ENCODE measurements around the gene SSTR4. TPM values are rescaled to one million over a fixed set of nuclear protein-coding genes. Genes with fewer than 3 reads are reported as not detected.

Gene SSTR4
- total and polyA plus RNA-seq, 2 donors: not detected

GRCh38 chr20:23084845-23085365, 49.8 kb downstream of the SSTR4 start:
- Histone ChIP-seq H3K4me3 (ENCODE audit: low read length in 2 of 2) (peak overlapping the region in 1 of 2 donors; percentile 47), H3K36me3 (ENCODE audit: control insufficient read depth in 2 of 2, insufficient read depth in 2 of 2, low read length in 1 of 2) (peaks cover 0 to 4% of the 10 kb centered on the region in 2 donors), H3K4me1 (ENCODE audit: control insufficient read depth in 2 of 2, insufficient read depth in 2 of 2, low read length in 2 of 2) (peaks cover 8 to 64% of the 10 kb centered on the region in 2 donors), H3K27me3 (ENCODE audit: control insufficient read depth in 2 of 2, insufficient read depth in 1 of 2, low read length in 1 of 2) (no peaks in the 10 kb centered on the region), H3K27ac (ENCODE audit: low read depth in 1 of 2, low read length in 1 of 2) (no peak overlapping the region), H3K9me3 (ENCODE audit: control insufficient read depth in 2 of 2, insufficient read depth in 1 of 2, low read length in 1 of 2) (peaks cover 0 to 1% of the 10 kb centered on the region in 2 donors)
- 95% methylated on average over 24 of the region's 24 CpGs for WGBS
- peak in 1 of 9 donors; percentile 8 for DNase-seq (ENCODE audit: low read depth in 6 of 9, low spot score in 9 of 9)

GRCh38 chr20:23085436-23086055, 50.4 kb downstream of the SSTR4 start:
- H3K36me3 ChIP-seq (ENCODE audit: control insufficient read depth in 2 of 2, insufficient read depth in 2 of 2, low read length in 1 of 2): peaks cover 0 to 4% of the 10 kb centered on the region in 2 donors
- H3K27me3 ChIP-seq (ENCODE audit: control insufficient read depth in 2 of 2, insufficient read depth in 1 of 2, low read length in 1 of 2): no peaks in the 10 kb centered on the region
- peak in 5 of 9 donors; percentile 26 to 63 (median 34) for DNase-seq (ENCODE audit: low read depth in 6 of 9, low spot score in 9 of 9)
- no peaks in the 10 kb centered on the region for H3K9me3 ChIP-seq (ENCODE audit: control insufficient read depth in 2 of 2, insufficient read depth in 1 of 2, low read length in 1 of 2)
- 80% methylated on average over 23 of the region's 23 CpGs for WGBS
- H3K4me3 ChIP-seq (ENCODE audit: low read length in 2 of 2): peak overlapping the region; percentile 26 to 47
- H3K27ac ChIP-seq (ENCODE audit: low read depth in 1 of 2, low read length in 1 of 2): peak overlapping the region; percentile 54 to 70
- H3K4me1 ChIP-seq (ENCODE audit: control insufficient read depth in 2 of 2, insufficient read depth in 2 of 2, low read length in 2 of 2): peaks cover 8 to 64% of the 10 kb centered on the region in 2 donors

DNA sequence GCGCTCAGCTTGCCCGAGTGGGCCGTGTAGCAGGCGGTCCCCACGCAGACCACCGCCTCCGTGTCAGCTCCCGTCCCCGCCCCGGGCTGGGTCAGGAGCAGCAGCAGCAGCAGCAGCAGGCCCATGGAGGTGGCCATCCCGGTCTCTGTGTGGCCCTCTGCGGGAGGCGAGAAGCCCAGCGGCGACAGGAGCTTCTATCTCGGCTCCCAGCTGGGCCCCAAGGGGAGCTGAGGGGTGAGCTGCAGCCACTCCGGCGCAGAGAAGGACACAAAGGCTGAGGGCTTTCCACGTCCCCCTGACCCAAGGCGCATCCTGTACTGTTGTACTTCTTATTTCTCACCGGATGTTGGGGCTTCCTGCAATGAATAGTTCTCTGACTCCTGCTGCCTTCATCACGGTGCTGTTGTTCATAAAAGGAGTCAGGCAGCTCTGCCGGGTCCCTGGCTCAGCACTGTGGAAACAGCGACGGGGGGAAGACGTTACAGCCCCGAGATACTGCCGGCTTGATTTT, 51.0 kb downstream of the SSTR4 start, which contains the start of gene CD93:
Gene CD93, minus strand, starts transcription at position 269 of the 511 bp plus-strand sequence. Its CDS starts 132 bp downstream, at position 137.
- Histone ChIP-seq H3K9me3 (ENCODE audit: control insufficient read depth in 2 of 2, insufficient read depth in 1 of 2, low read length in 1 of 2) (no peaks in the 10 kb centered on the region), H3K36me3 (ENCODE audit: control insufficient read depth in 2 of 2, insufficient read depth in 2 of 2, low read length in 1 of 2) (peaks cover 0 to 4% of the 10 kb centered on the region in 2 donors), H3K27me3 (ENCODE audit: control insufficient read depth in 2 of 2, insufficient read depth in 1 of 2, low read length in 1 of 2) (no peaks in the 10 kb centered on the region), H3K4me1 (ENCODE audit: control insufficient read depth in 2 of 2, insufficient read depth in 2 of 2, low read length in 2 of 2) (peaks cover 8 to 64% of the 10 kb centered on the region in 2 donors), H3K4me3 (ENCODE audit: low read length in 2 of 2) (peak within 1 kb of the TSS; percentile 26 to 47), H3K27ac (ENCODE audit: low read depth in 1 of 2, low read length in 1 of 2) (peak within 1 kb of the TSS; percentile 54 to 70)
- DNase-seq (ENCODE audit: low read depth in 6 of 9, low spot score in 9 of 9): peak; percentile 40 to 85 (median 61)
- 27% methylated on average over 28 of the region's 28 CpGs for WGBS

- WGBS: 86% methylated on average over 14 of the region's 14 CpGs
- Histone ChIP-seq H3K27me3 (ENCODE audit: control insufficient read depth in 2 of 2, insufficient read depth in 1 of 2, low read length in 1 of 2) (no peaks in the 10 kb centered on the region), H3K4me1 (ENCODE audit: control insufficient read depth in 2 of 2, insufficient read depth in 2 of 2, low read length in 2 of 2) (peaks cover 8 to 55% of the 10 kb centered on the region in 2 donors), H3K36me3 (ENCODE audit: control insufficient read depth in 2 of 2, insufficient read depth in 2 of 2, low read length in 1 of 2) (no peaks in the 10 kb centered on the region), H3K9me3 (ENCODE audit: control insufficient read depth in 2 of 2, insufficient read depth in 1 of 2, low read length in 1 of 2) (no peaks in the 10 kb centered on the region), H3K4me3 (ENCODE audit: low read length in 2 of 2) (no peak overlapping the region), H3K27ac (ENCODE audit: low read depth in 1 of 2, low read length in 1 of 2) (peak overlapping the region in 1 of 2 donors; percentile 70)
- DNase-seq (ENCODE audit: low read depth in 6 of 9, low spot score in 9 of 9): peak in 1 of 9 donors; percentile 30
These were observed 51.9 kb downstream of the SSTR4 start for GRCh38 chr20:23086931-23087411.

GRCh38 chr20:23087587-23088251, 52.6 kb downstream of the SSTR4 start:
- Histone ChIP-seq H3K9me3 (ENCODE audit: control insufficient read depth in 2 of 2, insufficient read depth in 1 of 2, low read length in 1 of 2) (no peaks in the 10 kb centered on the region), H3K4me3 (ENCODE audit: low read length in 2 of 2) (no peak overlapping the region), H3K27me3 (ENCODE audit: control insufficient read depth in 2 of 2, insufficient read depth in 1 of 2, low read length in 1 of 2) (no peaks in the 10 kb centered on the region), H3K36me3 (ENCODE audit: control insufficient read depth in 2 of 2, insufficient read depth in 2 of 2, low read length in 1 of 2) (no peaks in the 10 kb centered on the region), H3K27ac (ENCODE audit: low read depth in 1 of 2, low read length in 1 of 2) (no peak overlapping the region), H3K4me1 (ENCODE audit: control insufficient read depth in 2 of 2, insufficient read depth in 2 of 2, low read length in 2 of 2) (peaks cover 8 to 49% of the 10 kb centered on the region in 2 donors)
- 85% methylated on average over 9 of the region's 9 CpGs for WGBS
- DNase-seq (ENCODE audit: low read depth in 6 of 9, low spot score in 9 of 9): no peak

Other genes with a start within 250 kb of the SSTR4 start
- 1.6 TPM for gene THBD, start 14.4 kb downstream of the SSTR4 start, total RNA-seq
- gene THBD, start 14.4 kb downstream of the SSTR4 start, polyA plus RNA-seq: 16.8 TPM
- gene CD93, start 51.0 kb downstream of the SSTR4 start, total RNA-seq: 19.8 TPM
- gene CD93, start 51.0 kb downstream of the SSTR4 start, polyA plus RNA-seq: 16.4 TPM

All from thymus (tissue), 11 donors.